NCI-H2227 treated with DMSO at 0.1 percent for 48 hours (cell line): ENCODE results near the gene SLC52A1.

Source experiments
- DNase-seq: peaks from one replicate; lab custom pipeline; 2025; lab: John Stamatoyannopoulos, UW

The SLC52A1 gene

DNA sequence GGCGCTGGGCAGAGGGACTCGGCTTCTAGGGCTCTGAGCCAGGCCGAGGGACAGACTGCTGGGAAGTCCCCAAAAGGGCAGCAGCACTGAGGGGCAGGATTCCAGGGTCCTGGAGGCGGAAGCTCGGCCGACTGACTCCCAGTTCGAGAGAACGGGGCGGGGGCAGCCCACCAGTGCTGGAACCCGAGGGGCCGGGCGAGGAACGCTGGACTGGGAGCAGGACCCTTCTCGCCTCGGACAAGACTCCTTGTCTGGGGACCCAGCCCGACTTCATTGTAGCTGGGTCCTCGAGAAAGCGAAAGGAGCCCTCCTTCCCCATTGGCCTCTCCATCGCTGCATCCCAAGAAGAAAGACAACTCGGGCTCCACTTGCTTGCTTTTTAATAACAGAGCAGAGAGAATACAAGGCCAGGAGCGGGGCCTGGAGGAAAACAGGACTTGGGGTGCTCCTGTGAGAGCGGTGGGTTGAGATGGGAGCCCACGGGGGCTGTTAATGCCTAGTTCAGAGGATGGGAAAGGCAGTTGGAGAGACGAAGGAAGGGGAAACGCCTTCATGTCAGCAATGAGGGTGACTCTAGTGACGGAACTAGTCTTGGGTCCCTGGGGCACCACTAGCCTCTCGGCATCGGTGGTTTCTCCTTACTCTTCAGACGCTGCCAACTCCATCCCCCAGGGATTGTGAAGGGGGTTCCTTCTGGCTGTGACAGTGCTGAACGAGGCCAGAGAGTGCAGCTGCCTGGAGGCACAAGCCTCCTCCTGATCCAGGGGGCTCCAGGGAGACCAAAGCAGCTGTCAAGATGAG is 47.3 kb downstream of the SLC52A1 start:
- no peak for DNase-seq

DNA sequence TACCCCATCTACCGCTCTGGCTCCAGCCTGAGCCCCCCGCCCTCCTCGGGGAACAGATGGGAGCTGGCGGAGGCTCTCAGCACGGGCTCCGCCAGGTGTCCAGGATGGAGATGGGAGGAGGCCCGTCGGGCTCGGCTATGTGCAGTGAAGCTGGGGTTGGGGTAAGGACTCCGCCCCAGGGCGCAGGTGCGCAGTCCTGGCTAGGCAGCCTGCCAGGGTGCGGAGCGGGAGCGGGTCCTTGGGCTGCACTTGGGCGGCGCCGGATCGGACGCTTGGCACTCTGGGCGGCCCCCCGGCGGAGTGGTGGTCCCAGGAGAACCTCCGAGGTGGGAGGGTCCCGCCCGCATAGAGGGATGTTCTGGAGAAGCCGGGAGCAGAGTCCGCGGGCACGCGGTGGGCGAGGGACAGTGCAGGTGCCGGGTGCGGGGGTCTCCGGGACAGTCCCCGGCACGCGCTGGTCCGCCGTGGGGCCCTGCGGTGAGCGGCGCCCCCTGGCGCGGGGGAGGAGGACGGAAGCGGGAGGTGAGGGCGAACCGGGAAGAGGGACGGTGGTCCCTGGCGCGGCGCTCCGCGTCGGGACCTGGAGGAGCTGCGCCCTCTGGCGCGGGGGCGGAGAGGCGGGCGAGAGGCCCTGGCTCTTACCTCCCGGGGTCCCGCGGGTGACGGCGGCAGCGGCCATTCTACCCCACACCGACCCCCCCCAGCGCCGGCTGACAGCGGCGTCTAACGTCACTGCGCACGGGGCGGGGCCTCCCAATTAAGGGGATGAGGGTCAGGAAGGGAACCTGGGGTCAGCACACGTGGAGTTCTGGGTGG is 48.1 kb downstream of the SLC52A1 start, which contains the start of gene CAMTA2:
Gene CAMTA2 (minus strand): TSS at position 725 of the 816 bp plus-strand sequence. CDS start 1,453 bp downstream, outside the sequence.
- DNase-seq, result peak; percentile 38

DNA sequence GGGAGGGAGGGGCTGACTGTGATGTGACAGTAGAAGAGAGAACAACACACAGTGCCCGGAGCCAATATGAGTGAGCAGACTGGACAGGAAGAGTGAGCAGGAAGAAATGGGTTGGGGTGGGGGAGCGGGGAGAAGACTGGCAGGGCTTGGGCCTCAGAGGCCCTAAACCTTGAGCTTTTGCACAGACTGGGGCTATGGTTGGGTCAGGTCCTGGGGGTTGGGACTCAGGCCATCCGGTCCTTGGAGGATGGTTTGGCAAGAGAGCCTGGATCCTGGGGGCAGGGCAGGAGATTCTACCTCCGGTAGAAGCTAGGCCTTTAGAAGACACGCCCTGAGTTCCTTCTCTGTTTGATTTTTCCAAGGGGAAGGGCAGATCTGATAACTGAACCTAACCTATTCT is 48.8 kb downstream of the SLC52A1 start:
- no peak for DNase-seq
